Activated CD4-positive, alpha-beta T cell treated with anti-CD3 and anti-CD28 coated beads, Interleukin-2, Interleukin-4, amounts not matched to agents 100 ng/mL and 50 ng/mL, durations not matched to agents 16 hours and 8 hours (primary cell): ENCODE measurements around the gene C6orf136.

Experiments
- DNase-seq: peaks from one replicate; pipeline ENCODE4 v3.0.0-alpha.2; 2020; ENCODE audit warnings: low spot score

Gene C6orf136, protein sequence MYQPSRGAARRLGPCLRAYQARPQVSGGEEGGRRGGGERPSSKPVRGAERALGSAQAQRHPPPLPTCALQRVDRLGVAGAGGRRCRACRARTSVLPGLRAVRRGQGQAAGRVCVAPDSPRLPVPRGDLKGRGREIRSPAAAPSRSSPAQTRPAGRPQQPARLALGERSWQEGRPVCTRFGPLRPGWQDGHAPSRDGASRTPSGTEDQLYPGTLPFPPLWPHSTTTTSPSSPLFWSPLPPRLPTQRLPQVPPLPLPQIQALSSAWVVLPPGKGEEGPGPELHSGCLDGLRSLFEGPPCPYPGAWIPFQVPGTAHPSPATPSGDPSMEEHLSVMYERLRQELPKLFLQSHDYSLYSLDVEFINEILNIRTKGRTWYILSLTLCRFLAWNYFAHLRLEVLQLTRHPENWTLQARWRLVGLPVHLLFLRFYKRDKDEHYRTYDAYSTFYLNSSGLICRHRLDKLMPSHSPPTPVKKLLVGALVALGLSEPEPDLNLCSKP

DNA sequence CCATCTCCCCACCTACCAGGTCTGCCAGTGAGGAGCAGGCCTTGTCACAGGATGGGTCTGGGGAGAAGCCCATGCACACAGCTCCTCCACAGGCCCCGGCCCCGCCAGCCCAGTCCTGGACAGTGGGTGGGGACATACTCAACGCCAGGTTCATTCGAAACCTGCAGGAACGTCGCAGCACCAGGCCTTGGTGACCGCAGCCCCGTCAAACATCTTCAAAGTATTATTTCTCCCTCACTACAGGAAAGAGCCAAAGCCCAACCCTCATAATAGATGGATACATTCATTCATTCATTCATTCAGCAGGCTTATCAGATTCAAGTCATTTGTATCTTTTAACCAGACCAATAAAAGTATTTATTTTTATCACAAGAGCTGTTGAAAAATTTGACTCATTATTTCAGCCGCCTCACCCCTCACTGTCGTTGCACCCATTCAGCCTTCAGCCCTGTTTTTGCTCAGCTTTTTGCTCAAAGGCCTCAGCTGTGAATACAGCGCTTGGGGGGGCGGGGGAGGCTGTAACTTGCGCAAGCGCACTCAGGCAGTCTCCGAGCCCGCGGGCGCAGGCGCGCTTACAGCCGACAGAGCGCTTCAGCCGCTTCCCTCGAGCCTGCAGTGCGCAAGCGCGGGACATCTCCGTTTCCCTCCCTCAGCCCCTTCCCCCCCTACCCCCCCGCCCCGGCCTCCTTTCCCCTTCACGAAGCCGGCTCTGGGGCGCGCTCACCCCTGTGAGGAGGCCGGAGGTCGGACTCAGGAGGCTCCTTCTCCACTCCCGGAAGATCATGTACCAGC lies at the start of gene C6orf136:
Gene C6orf136, plus strand, starts transcription at position 684 of the 792 bp plus-strand sequence. Its CDS starts 99 bp downstream, at position 783.
- DNase-seq = peak; percentile 94

DNA sequence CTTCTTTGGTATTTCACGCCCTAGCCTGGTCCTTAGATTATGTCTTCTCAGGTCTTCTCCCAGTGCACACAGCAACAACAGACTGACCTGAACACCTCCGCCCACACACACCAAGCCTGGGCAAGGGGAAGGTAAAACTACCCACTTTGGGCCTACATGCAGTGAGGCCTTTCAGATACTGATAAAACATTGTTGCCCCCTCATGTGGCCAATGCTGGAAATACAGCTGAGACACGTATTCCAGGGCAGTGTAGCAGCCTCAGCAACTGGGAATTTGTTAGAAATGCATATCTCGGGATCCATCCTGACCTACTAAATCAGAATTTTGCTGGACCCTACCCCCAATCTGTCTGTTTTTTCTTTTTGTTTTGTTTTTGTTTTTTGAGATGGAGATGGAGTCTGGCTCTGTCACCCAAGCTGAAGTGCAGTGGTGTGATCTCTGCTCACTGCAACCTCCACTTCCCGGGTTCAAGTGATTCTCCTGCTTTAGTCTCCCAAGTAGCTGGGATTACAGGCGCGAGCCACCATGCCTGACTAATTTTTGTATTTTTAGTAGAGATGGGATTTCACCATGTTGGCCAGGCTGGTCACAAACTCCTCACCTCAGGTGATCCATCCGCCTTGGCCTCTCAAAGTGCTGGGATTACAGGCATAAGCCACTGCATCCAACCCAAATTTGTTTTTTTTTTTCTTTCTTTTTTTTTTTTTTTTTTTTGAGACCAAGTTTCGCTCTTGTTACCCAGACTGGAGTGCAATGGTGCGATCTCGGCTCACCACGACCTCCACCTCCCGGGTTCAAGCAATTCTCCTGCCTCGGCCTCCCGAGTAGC lies 49.4 kb upstream of the C6orf136 start:
- peak; percentile 80 for DNase-seq

DNA sequence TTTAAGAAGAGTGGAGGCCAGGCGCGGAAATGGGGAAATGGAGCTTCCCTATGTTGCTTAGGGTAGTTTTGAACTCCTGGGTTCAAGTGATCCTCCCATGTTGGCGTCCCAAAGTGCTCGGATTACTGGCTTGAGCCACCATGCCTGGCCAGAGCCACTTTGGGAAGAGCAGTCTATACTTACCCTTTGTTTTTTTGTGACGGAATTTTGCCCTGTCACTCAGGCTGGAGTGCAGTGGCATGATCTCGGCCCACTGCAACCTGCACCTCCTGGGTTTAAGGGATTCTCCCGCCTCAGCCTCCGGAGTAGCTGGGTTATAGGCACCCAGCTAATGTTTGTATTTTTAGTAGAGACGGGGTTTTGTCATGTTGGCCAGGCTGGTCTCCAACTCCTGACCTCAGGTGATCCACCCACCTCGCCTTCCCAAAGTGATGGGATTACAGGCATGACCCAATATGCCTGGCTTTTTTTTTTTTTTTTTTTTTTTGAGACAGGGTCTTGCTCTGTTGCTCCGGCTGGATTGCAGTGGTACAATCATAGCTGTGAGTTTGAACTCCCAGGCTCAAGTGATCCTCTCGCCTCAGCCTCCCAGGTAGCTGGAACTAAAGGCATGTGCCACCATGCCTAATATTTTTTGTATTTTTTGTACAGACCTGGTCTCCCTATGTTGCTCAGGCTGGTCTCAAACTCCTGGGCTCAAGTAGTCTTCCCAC lies 47.9 kb upstream of the C6orf136 start:
- no peak for DNase-seq

DNA sequence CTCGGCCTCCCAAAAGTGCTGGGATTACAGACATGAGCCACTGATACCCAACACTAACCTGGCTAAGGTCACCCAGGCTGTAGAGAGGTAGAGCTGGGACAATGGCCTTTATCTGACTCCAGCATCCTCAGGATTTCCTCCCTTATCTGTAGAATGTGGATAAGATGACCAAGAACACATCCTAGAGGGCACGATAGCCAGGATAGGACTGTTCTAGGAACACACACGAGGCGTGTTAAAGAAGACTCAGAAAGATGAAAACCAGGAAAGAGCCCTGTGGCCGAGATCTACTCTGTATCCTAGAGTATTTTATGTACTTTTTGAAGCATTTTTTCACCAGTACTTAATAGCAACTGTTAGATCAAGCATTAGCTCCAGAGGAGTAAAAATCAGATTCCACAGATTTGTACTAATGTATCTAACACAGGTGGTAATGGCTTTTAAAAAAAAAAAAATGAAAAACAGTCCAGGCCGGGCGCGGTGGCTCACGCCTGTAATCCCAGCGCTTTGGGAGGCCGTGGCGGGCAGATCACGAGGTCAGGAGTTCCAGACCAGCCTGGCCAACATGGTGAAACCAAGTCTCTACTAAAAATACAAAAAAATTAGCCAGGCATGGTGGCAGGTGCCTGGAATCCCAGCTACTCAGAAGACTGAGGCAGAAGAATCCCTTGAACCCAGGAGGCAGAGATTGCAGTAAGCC lies 47.2 kb upstream of the C6orf136 start:
- no peak for DNase-seq

DNA sequence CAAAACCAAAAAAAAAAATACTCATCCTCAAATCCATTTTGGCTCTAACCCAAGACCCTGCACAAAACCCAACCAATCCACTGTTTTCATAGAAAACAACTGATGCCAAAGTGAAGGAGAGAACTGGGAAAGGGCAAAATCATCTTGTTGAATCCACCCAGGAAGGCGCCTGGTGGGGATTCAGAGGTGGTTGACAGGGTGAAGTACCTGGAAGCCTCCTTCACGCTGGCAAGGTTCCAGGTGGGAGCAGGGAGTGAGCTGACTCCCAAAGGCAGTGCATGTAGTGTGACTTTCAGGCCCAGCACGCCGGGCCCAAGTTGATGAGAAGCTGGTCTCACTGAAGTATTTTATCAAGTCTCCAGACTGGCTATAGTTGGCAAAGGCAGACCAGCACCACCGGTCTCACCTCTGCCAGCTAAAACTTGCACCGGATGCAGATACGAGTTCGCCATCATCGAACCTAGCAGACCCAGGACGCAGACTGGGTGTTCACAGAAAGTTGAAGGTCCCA lies 46.4 kb upstream of the C6orf136 start:
- no peak for DNase-seq

DNA sequence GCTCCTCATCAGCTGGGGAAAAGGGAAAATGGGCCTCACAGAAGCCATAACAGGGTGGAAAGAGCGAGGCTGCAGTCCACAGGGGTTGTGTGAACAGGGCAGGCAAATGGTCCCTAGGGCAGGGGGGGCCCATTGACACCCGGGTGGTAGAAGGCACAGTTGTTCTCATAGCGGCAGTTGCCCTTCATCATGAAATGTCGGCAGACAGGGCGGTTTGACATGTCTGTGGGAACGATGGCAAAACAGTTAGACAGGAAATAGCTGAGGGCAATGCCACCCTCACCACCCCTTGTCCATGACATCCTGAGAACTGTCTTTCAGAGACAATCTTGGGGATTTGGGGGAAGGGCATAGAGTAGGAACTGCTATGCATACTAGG lies 45.5 kb upstream of the C6orf136 start:
- DNase-seq = no peak

DNA sequence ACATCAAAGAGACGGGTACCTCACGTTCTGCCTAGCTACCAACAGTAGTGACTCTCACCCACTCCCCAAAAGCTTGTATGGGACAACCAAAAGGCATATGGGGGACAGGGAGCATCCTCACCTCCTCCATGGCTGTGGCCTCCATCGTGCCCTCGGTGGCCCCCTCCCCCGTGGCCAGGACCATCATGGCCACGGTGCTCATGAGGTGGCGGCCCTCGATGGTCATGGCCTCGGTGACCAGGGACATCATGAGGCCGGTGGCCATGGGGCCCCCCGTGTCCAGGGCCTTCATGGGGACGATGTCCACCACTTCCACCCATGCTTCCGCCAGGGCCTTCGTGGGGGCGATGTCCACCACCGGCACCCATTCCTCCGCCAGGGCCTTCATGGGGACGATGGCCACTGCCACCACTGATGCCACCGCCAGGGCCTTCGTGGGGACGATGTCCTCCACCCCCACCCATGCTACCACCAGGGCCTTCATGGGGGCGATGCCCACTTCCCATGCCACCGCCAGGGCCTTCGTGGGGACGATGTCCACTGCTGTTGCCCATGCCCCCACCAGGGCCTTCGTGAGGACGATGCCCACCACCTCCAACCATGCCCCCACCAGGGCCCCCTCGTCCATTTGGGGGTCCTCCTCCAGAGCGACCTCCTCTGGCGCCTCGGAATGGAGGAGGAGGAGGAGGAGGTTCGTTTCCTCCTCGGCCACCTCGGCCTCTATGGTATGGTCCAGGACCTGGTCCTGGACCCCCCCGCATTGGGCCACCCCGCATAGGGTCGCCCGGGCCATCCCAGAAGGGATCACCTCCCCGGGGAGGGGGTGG lies 44.9 kb upstream of the C6orf136 start:
- no peak for DNase-seq

DNA sequence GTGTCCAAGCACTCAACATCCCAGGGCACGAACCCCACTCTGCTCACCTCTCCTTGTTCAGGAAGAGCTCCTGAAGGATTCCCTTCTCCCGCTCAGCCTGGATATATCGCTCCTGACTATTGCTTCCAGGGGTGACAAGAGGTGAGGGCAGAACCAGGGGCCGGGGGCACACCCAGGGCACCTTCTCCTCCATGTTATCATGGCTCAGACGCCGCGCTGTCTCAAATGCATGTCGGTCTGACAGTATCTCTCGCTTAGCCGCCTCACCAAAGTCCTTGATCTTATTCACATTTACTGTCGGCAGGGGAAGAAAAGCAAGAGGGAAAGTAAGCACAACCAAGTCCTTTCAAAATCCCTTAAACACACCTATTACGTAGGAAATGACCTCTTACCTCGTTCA lies 43.0 kb upstream of the C6orf136 start:
- no peak for DNase-seq

DNA sequence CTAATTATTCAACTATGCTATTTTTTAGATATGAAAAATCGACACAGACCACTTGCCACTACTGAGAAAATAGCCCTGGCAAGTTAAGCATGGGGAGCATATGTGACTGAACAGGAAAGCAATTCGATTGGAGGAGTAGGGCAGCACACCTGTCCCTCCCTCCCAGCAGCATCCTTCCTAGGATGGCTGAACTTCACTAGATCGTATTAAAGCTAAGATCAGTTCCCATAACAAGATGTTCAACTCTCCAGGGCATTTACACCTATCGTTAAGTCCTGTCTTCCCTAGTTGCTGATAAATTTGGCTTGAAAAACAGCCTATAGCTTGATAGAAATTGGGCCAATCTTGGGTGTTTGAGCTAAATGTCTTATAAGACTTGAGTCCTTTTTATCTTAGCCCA lies 36.9 kb upstream of the C6orf136 start:
- DNase-seq = no peak

DNA sequence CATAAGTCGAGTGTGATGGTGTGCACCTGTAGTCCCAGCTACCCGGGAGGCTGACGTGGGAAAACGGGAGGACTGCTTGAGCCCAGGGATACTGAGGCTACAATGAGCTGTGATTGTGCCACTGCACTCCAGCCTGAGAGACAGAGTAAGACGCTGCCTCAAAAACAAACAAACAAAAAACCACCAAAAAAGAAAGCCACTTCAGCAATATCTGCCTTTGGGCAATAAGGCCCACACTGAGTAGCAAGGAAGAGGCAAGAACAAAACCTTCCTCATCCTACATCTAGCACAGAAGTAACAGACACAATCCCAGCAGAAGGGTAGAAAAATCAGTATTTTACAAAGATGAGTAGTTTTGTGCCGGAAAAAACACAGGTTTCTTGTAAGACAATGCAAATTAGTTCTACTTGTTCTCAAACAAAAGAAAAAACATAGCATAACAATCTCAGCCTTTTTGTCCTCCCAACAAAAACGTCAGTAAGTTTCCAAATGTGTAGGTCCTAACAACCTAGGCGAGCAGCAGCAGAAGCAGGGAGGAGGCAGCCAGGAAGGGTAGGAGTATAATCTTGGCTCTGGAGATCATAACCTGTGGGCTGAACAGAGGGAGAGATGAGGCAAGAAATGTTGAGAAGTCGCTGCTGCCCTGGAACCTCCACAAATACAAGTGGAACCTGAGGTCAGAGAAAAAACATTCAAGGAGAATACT lies 35.6 kb upstream of the C6orf136 start:
- no peak for DNase-seq

DNA sequence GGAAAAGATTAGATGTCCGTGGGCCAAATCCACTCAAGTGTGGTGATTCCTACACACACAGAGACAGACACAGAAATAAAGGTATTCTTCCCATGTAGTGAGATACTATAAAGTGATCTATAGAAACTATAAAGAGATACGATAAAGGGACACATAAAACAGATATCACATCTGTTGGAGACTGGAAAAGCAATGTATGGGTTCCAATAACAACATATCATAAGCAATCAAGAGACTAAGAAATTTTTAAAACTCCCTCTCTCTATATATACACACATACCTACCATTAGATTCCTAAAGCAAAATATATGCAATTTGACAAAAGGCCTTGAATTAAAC lies 35.1 kb upstream of the C6orf136 start:
- DNase-seq = no peak

DNA sequence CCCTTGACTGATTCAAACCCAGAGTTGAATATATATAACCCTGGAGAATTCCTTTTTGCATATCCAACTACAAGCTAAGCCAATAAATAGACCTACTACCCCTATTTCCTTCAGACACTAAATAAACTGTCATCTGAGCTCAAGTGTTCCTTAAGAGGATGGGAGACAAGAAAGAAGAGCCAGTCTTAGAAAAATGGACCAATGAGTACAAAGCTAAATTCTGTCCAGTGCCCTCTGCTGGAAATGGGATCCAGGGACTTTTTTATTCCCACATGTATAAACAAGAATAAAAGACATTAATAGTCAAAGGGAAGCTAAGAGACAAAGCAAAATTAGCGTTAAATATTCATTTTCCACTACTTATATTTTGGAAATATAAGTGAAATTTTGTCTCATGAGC lies 34.7 kb upstream of the C6orf136 start:
- no peak for DNase-seq

DNA sequence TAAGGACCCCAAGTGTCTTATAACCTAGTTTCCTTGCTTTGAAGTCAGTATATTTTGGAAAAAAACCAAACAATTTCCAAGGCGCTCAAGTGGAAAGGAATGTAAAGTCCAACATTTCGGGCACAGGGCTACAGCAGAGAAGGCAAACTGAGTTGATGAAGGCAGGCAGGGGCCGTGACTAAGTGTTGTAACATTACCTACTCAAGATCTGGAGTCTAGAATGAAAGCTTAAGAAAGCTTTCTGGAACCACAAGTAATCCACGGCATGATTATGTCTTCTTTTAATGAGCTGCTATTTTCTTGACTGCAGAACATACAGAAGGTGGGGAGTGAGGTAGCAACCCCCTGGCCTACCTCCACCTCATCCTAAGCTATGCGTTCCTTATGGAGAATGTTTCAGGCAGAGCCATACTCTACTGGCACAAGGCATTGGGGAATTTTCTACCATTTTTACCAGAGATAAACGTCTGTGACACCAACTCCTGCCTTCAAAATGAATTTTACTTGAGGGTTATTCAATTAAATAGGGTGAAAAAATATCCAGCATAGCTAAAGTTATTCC lies 34.2 kb upstream of the C6orf136 start:
- DNase-seq = no peak

DNA sequence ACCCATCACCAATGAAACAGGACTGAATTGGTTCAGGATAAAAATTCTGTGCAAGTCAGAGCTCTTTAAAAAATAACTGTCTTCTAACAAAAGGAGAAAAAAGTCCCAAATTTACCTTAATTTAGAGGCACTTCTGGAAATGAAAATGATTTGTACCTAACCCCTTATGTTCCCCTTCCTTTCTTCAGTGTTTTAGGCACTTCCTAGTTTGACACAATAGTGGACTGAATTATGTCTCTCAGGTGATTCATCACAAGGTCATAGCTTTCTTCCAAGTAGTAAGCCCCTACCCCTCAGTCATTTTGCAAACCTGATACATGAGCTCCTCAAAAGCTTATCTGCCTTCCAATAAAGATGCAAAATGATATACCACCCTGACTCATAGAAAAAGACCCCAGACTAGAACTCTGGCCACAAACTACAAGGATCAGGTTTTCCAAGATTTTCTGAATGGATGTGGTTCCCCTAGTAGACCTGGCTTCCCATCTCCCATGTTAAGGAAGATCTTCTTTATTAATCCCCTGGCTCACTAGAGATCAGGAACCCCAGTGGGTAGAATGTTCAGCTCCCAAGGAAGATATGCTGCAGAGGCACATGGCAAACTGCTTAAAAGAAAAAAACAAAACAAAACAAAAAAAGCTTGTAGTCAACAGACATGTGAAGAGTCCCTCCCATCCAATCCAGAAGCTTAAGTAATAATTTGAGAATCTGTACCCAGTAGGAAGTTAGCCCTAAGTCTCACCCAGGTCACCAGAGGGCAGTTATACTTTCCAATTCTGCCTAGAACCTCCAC lies 33.5 kb upstream of the C6orf136 start:
- DNase-seq = no peak

DNA sequence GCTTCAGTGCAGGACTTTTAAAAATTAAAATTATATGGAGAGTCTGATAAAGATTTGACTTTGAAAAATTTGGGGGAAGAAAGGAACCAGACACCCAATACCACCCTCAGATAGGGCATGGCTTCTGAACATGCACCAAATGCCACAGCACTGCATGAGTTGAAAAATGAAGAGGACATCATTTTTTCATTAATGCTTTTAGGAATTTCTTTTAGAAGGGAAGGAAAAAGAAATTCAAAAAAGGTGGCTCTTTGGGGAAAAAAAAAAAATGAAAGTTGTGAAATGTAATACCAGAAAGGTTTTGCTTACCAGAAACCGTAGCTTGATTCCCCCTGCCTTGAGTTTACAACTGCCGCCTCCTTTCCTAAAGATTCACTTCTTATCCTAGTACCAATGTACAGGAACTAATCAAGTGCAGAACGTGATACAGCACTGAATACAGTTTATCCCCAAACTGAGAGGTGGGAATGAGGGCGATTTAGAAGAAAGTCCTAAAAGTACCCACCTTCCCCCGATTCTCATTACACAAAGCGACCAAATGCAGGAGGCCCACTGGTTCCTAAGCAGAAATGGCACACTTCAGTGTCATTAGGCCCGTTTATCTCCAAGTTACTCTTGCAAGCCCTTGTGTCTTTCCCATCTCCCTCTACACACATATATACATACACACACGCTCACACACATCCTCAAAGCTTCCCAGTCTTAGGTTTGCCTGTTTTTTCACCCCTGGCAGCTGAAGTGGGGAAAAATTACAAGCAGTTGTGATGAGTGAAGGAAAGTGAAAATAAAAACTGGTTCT lies 32.7 kb upstream of the C6orf136 start:
- no peak for DNase-seq

DNA sequence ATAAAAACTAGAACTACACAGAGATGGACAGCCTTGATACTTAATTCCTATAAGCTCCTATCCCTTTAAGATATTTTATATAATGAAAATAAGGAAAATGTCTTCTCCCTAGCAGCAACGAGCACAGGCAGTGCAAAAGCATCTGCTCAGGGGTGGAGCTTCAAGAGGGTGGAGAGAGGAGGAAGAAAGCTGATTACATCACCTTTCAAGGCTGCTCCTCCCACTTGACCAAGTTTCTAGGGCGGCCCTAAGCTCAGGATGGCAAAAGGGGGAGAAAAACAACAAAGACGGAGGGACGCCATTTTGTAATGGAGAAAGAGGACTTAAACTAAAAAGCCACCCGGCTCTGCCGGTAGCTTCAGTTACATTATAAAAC lies 32.1 kb upstream of the C6orf136 start:
- DNase-seq = peak; percentile 94

DNA sequence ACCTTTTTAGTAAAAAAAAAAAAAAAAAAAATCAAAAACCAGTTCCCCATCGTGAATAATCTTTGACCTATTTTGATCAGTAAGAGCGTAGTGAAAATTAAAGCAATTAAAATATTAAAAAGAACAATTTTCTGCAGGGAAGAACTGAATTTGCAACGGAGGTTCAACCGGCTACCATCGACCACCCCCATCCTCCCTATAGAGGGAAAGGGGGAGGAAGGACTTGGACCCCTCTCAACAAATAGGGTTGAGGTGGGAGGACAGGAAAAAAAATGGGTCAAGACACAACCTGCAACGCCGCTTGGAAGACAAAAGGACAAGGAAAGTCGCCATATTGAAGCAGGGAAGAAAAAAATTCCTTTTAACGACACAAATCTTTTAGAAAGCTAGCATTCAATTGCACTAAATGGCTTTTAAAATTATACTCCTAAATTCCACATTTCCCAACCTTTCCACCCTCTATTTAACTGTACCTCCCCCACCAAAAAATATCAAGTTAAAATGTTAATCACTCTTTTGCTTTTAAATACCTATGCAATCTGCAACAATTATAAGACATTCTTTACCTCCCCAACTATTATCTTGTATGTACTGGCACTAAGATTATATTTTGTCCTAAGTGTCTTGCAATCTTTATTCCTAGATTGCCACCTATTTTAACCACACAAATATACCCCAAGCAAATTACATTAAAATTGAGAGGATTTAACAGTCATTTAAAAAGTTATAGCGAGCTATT lies 31.5 kb upstream of the C6orf136 start:
- DNase-seq = peak; percentile 63
